Erythroblast (primary cell): ENCODE data around the gene LRIG1.

Source experiments
- DNase-seq, 2 experiments: peaks; one replicate each; lab custom pipeline; 2025; lab: John Stamatoyannopoulos, UW
- GATA1 ChIP-seq: IDR thresholded peaks from 2 replicates; pipeline ENCODE4 v1.6.1; 2011; ENCODE audit warnings: low read depth, mild to moderate bottlenecking, control low read depth, low read length, moderate library complexity
- POLR2A ChIP-seq: IDR thresholded peaks from 2 replicates; pipeline ENCODE4 v1.6.1; 2011; ENCODE audit warnings: mild to moderate bottlenecking, low read length

LRIG1 gene

GRCh38 chr3:66406163-66406562 lies 94.7 kb downstream of the LRIG1 start:
- no peak for TF ChIP-seq GATA1
- no peak for TF ChIP-seq POLR2A

GRCh38 chr3:66405701-66406091 lies 95.1 kb downstream of the LRIG1 start:
- no peak for DNase-seq
- TF ChIP-seq POLR2A (no peak), GATA1 (no peak)

More at GRCh38 chr3:66406163-66406562, 94.7 kb downstream of the LRIG1 start:
- DNase-seq, result no peak

GRCh38 chr3:66404903-66405700 lies 95.7 kb downstream of the LRIG1 start:
- DNase-seq, result no peak

GRCh38 chr3:66404197-66404596 lies 96.6 kb downstream of the LRIG1 start:
- no peak for TF ChIP-seq POLR2A
- no peak for TF ChIP-seq GATA1

More at GRCh38 chr3:66404903-66405700, 95.7 kb downstream of the LRIG1 start:
- TF ChIP-seq POLR2A (no peak), GATA1 (no peak)

GRCh38 chr3:66403323-66403990 lies 97.4 kb downstream of the LRIG1 start:
- peak in 1 of 2 experiments; percentile 12 for DNase-seq
- TF ChIP-seq POLR2A (no peak), GATA1 (no peak)

More at GRCh38 chr3:66404197-66404596, 96.6 kb downstream of the LRIG1 start:
- DNase-seq, result no peak

GRCh38 chr3:66402596-66403290 lies 98.1 kb downstream of the LRIG1 start:
- DNase-seq, result no peak
- TF ChIP-seq GATA1, result no peak
- TF ChIP-seq POLR2A, result no peak

- no peak for TF ChIP-seq POLR2A
- no peak for TF ChIP-seq GATA1
- DNase-seq, result no peak
These were observed 98.9 kb downstream of the LRIG1 start for GRCh38 chr3:66401675-66402491.

GRCh38 chr3:66401157-66401550 lies 99.7 kb downstream of the LRIG1 start:
- DNase-seq, result no peak
- no peak for TF ChIP-seq POLR2A
- TF ChIP-seq GATA1, result no peak

GRCh38 chr3:66400411-66401156 lies 100.2 kb downstream of the LRIG1 start:
- no peak for DNase-seq
- TF ChIP-seq GATA1 (no peak), POLR2A (no peak)

- TF ChIP-seq GATA1 (no peak), POLR2A (no peak)
- no peak for DNase-seq
These were observed 101.1 kb downstream of the LRIG1 start for GRCh38 chr3:66399529-66400232.

GRCh38 chr3:66398228-66399025 lies 102.4 kb downstream of the LRIG1 start:
- no peak for DNase-seq
- TF ChIP-seq GATA1, result no peak
- no peak for TF ChIP-seq POLR2A

- no peak for TF ChIP-seq POLR2A
- TF ChIP-seq GATA1, result no peak
- peak; percentile 44 to 75 for DNase-seq
These were observed 103.1 kb downstream of the LRIG1 start for GRCh38 chr3:66397745-66398144.
